H9 (cell line): ENCODE results near the gene PRSS27. TPM values are rescaled to one million over a fixed set of nuclear protein-coding genes. Genes with fewer than 3 reads are reported as not detected.
"Not testable (repeated sequence)": the region's sequence is repeated elsewhere in the genome, so short reads cannot be mapped to it uniquely, and the experiment has no call there.

ENCODE experiments used
- DNase-seq: peaks from one replicate; pipeline ENCODE4 v3.0.0-alpha.2; 2017
- H2AFZ ChIP-seq: one replicate; pipeline ENCODE4 v1.6.1; 2013; ENCODE audit warnings: mild to moderate bottlenecking, low read length, control low read depth, moderate library complexity
- H2AK5ac ChIP-seq: 2 replicates; pipeline ENCODE4 v1.6.1; 2013; ENCODE audit warnings: low read length, control low read depth, mixed read lengths; ENCODE audit not compliant: insufficient read length
- H2BK120ac ChIP-seq: one replicate; pipeline ENCODE4 v1.6.1; 2013; ENCODE audit warnings: low read depth, mild to moderate bottlenecking, low read length, control low read depth, inconsistent platforms; ENCODE audit not compliant: poor library complexity, severe bottlenecking
- H2BK12ac ChIP-seq: 2 replicates; pipeline ENCODE4 v1.6.1; 2013; ENCODE audit warnings: low read length, control low read depth, mixed read lengths, low read depth; ENCODE audit not compliant: insufficient read length
- H2BK15ac ChIP-seq: 2 replicates; pipeline ENCODE4 v1.6.1; 2013; ENCODE audit warnings: low read depth, low read length, control low read depth
- H2BK20ac ChIP-seq: one replicate; pipeline ENCODE4 v1.6.1; 2013; ENCODE audit warnings: low read depth, mild to moderate bottlenecking, low read length, control low read depth, inconsistent platforms; ENCODE audit not compliant: poor library complexity, severe bottlenecking
- H2BK5ac ChIP-seq: 2 replicates; pipeline ENCODE4 v1.6.1; 2013; ENCODE audit warnings: low read length, control low read depth, mixed read lengths; ENCODE audit not compliant: insufficient read length
- H3K14ac ChIP-seq: 2 replicates; pipeline ENCODE4 v1.6.1; 2013; ENCODE audit warnings: low read length, control low read depth; ENCODE audit not compliant: insufficient read depth
- H3K18ac ChIP-seq: 2 replicates; pipeline ENCODE4 v1.6.1; 2013; ENCODE audit warnings: low read depth, mild to moderate bottlenecking, mixed read lengths, low read length, control low read depth; ENCODE audit not compliant: insufficient read length
- H3K23ac ChIP-seq: 2 replicates; pipeline ENCODE4 v1.6.1; 2013; ENCODE audit warnings: low read length, control low read depth, mixed read lengths, low read depth; ENCODE audit not compliant: insufficient read length
- H3K23me2 ChIP-seq: 2 replicates; pipeline ENCODE4 v1.6.1; 2013; ENCODE audit warnings: low read depth, mild to moderate bottlenecking, mixed read lengths, low read length, control low read depth; ENCODE audit not compliant: insufficient read length, poor library complexity, severe bottlenecking
- H3K27ac ChIP-seq: 2 replicates; pipeline ENCODE4 v1.5.1; 2013; ENCODE audit warnings: low read length, control low read depth, mixed read lengths, low read depth; ENCODE audit not compliant: insufficient read length
- H3K27me3 ChIP-seq: 2 replicates; pipeline ENCODE4 v1.6.1; 2013; ENCODE audit warnings: low read length, control low read depth, inconsistent platforms; ENCODE audit not compliant: insufficient read depth
- H3K4ac ChIP-seq: 2 replicates; pipeline ENCODE4 v1.6.1; 2013; ENCODE audit warnings: low read depth, mild to moderate bottlenecking, control low read depth, inconsistent platforms, low read length, moderate library complexity
- H3K4me1 ChIP-seq: 2 replicates; pipeline ENCODE4 v1.6.1; 2013; ENCODE audit warnings: low read length, control low read depth, inconsistent platforms; ENCODE audit not compliant: insufficient read depth
- H3K4me2 ChIP-seq: 2 replicates; pipeline ENCODE4 v1.6.1; 2013; ENCODE audit warnings: low read length, control low read depth, mixed read lengths; ENCODE audit not compliant: insufficient read length, insufficient read depth
- H3K56ac ChIP-seq: 2 replicates; pipeline ENCODE4 v1.6.1; 2013; ENCODE audit warnings: low read depth, mild to moderate bottlenecking, mixed read lengths, low read length, control low read depth; ENCODE audit not compliant: insufficient read length
- H3K79me1 ChIP-seq: 2 replicates; pipeline ENCODE4 v1.6.1; 2013; ENCODE audit warnings: low read depth, mild to moderate bottlenecking, moderate library complexity, low read length, control low read depth, inconsistent platforms; ENCODE audit not compliant: insufficient read depth, poor library complexity, severe bottlenecking
- H3K79me2 ChIP-seq: 2 replicates; pipeline ENCODE4 v1.6.1; 2013; ENCODE audit warnings: low read length, control low read depth, inconsistent platforms; ENCODE audit not compliant: insufficient read depth
- H3K9ac ChIP-seq: 2 replicates; pipeline ENCODE4 v1.6.1; 2013; ENCODE audit warnings: low read length, control low read depth, mixed read lengths; ENCODE audit not compliant: insufficient read length; ENCODE audit errors: extremely low read depth
- H3K9me3 ChIP-seq: one replicate; pipeline ENCODE4 v1.6.1; 2013; ENCODE audit warnings: low read depth, low read length, inconsistent platforms; ENCODE audit not compliant: control insufficient read depth
- H3T11ph ChIP-seq: one replicate; pipeline ENCODE4 v1.6.1; 2013; ENCODE audit warnings: mild to moderate bottlenecking, low read length, control low read depth, inconsistent platforms
- H4K20me1 ChIP-seq: one replicate; pipeline ENCODE4 v1.6.1; 2013; ENCODE audit not compliant: control insufficient read depth, insufficient read length, insufficient read depth
- H4K5ac ChIP-seq: 2 replicates; pipeline ENCODE4 v1.6.1; 2013; ENCODE audit warnings: low read depth, mild to moderate bottlenecking, mixed read lengths, low read length, control low read depth; ENCODE audit not compliant: insufficient read length
- H4K8ac ChIP-seq: replicated peaks from 2 replicates; pipeline ENCODE4 v1.6.1; 2013; ENCODE audit warnings: low read length, control low read depth, mixed read lengths, low read depth; ENCODE audit not compliant: insufficient read length
- H4K91ac ChIP-seq: 2 replicates; pipeline ENCODE4 v1.6.1; 2013; ENCODE audit warnings: low read depth, mild to moderate bottlenecking, moderate library complexity, mixed read lengths, low read length, control low read depth; ENCODE audit not compliant: insufficient read length
- H3K27ac Mint-ChIP-seq, 3 experiments: 2 replicates in 2 of 3; 3 replicates in 1 of 3; pipeline ENCODE4 v1.8.0; 2020 to 2021; ENCODE audit warnings: mixed read lengths in 3 of 3, mild to moderate bottlenecking in 1 of 3, moderate library complexity in 1 of 3
- H3K27me3 Mint-ChIP-seq: 2 replicates; pipeline ENCODE4 v1.8.0; 2021; ENCODE audit warnings: low read depth, mild to moderate bottlenecking, moderate library complexity, mixed read lengths
- H3K36me3 Mint-ChIP-seq, 3 experiments: 2 replicates in 2 of 3; 3 replicates in 1 of 3; pipeline ENCODE4 v1.8.0; 2020 to 2021; ENCODE audit warnings: low read depth in 3 of 3, mixed read lengths in 3 of 3; ENCODE audit not compliant: insufficient read depth in 1 of 3
- H3K4me1 Mint-ChIP-seq, 2 experiments: 2 replicates each; pipeline ENCODE4 v1.8.0; 2020; ENCODE audit warnings: mixed read lengths in 2 of 2
- H3K4me3 Mint-ChIP-seq, 2 experiments: 2 replicates in 1 of 2; 3 replicates in 1 of 2; pipeline ENCODE4 v1.8.0; 2020 to 2021; ENCODE audit warnings: mild to moderate bottlenecking in 2 of 2, mixed read lengths in 2 of 2, moderate library complexity in 1 of 2
- H3K9me3 Mint-ChIP-seq, 2 experiments: 2 replicates in 1 of 2; 3 replicates in 1 of 2; pipeline ENCODE4 v1.8.0; 2020; ENCODE audit warnings: mild to moderate bottlenecking in 2 of 2, mixed read lengths in 2 of 2, moderate library complexity in 1 of 2
- WGBS: extraction: QIAGEN DNeasy Blood & Tissue Kit; methylation state at CpG from one replicate; pipeline ENCODE4 v1.1.7; 2013; ENCODE audit warnings: missing lambda C conversion rate, low lambda C conversion rate, mixed read lengths; ENCODE audit not compliant: insufficient read length; ENCODE audit errors: extremely low coverage; 5-methylcytosine and 5-hydroxymethylcytosine counted together
- total RNA-seq: library from RNA; stranded (reverse); gene quantifications from 2 replicates; pipeline ENCODE4 v1.2.1, GENCODE V29; 2021
- TF ChIP-seq, protein P1 (sequence below): fragments of 200-600 bp; sonication (generic); conservative IDR thresholded peaks from 3 replicates; pipeline ENCODE4 v1.8.0; 2021; ENCODE audit warnings: antibody characterized with exemption, mild to moderate bottlenecking

Gene PRSS27
- total RNA-seq, 1 experiment from 2014 or later, result 5.0 TPM

DNA sequence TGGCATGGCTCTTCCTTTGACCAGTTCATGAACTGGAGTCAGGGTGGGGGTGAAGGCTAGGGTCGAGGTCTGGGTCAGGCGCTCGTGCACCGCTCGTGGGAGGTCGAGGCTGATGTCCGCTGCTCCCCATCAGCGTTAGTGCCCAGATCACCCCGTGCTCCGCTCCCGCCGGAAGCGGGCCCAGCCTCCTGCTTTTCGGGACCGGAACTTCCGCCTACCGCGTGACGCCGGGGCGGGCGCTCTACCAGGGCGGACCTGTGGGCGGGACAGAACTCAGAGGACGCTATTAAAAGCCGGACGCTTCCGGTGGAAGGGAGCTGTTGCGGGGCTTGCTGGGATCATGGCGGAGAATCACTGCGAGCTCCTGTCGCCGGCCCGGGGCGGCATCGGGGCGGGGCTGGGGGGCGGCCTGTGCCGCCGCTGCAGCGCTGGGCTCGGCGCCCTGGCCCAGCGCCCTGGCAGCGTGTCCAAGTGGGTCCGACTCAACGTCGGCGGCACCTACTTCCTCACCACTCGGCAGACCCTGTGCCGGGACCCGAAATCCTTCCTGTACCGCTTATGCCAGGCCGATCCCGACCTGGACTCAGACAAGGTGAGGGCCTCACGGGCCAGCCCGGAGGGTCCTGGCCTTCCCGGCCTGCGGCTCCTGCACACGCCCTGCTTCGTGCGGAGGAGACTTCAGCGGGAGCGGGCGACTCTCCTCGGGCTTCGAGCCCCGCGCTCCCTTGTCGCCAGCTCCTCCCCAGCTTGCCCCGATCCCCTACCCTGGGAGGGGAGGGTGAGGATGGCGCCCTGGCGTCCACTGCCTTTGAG is 37.6 kb downstream of the PRSS27 start, which contains the start of gene KCTD5:
TSS of gene KCTD5 (plus strand) at position 315 of the 813 bp plus-strand sequence. CDS start at position 341, 26 bp downstream.
- Histone ChIP-seq H2AFZ (no peak within 1 kb of the TSS), H4K5ac (no peak within 1 kb of the TSS), H2BK120ac (no peak within 1 kb of the TSS), H4K20me1 (no peaks in the 10 kb centered on the region), H3K4me1 (no peaks in the 10 kb centered on the region), H2AK5ac (no peak within 1 kb of the TSS), H3K14ac (peak within 1 kb of the TSS; percentile 74), H3T11ph (no peak within 1 kb of the TSS), H3K79me2 (peaks cover 4% of the 10 kb centered on the region; the same call in 1 of the 2 replicates), H3K56ac (no peak within 1 kb of the TSS), H3K9ac (peak within 1 kb of the TSS; percentile 95), H3K23ac (no peak within 1 kb of the TSS), H3K27ac (no peak within 1 kb of the TSS), H2BK15ac (no peak within 1 kb of the TSS), H3K4me2 (peak within 1 kb of the TSS; percentile 65), H2BK20ac (no peak within 1 kb of the TSS), H2BK5ac (no peak within 1 kb of the TSS), H2BK12ac (no peak within 1 kb of the TSS), H3K4ac (no peak within 1 kb of the TSS), H4K91ac (no peak within 1 kb of the TSS), H4K8ac (no peak within 1 kb of the TSS), H3K23me2 (peaks cover 6% of the 10 kb centered on the region), H3K79me1 (no peaks in the 10 kb centered on the region), H3K9me3 (no peaks in the 10 kb centered on the region), H3K27me3 (no peaks in the 10 kb centered on the region), H3K18ac (no peak within 1 kb of the TSS)
- peaks cover 2 to 6% of the 10 kb centered on the region in 2 experiments; a peak in 3 of 4 replicates for H3K4me1 Mint-ChIP-seq
- DNase-seq, result peak; percentile 95
- H3K36me3 Mint-ChIP-seq, result peaks cover 0 to 11% (median 10%) of the 10 kb centered on the region in 3 experiments; a peak in 4 of 7 replicates
- peak within 1 kb of the TSS; percentile 95 to 99 for H3K4me3 Mint-ChIP-seq
- TF ChIP-seq, protein P1, sequence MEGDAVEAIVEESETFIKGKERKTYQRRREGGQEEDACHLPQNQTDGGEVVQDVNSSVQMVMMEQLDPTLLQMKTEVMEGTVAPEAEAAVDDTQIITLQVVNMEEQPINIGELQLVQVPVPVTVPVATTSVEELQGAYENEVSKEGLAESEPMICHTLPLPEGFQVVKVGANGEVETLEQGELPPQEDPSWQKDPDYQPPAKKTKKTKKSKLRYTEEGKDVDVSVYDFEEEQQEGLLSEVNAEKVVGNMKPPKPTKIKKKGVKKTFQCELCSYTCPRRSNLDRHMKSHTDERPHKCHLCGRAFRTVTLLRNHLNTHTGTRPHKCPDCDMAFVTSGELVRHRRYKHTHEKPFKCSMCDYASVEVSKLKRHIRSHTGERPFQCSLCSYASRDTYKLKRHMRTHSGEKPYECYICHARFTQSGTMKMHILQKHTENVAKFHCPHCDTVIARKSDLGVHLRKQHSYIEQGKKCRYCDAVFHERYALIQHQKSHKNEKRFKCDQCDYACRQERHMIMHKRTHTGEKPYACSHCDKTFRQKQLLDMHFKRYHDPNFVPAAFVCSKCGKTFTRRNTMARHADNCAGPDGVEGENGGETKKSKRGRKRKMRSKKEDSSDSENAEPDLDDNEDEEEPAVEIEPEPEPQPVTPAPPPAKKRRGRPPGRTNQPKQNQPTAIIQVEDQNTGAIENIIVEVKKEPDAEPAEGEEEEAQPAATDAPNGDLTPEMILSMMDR, result no peak
- peak within 1 kb of the TSS; percentile 95 to 97 (median 97) for H3K27ac Mint-ChIP-seq
- no peaks in the 10 kb centered on the region; the same call in 1 of the 2 replicates for H3K27me3 Mint-ChIP-seq
- no CpG with 5 or more reads among the region's 73 CpGs for WGBS
- peaks cover 0 to 3% of the 10 kb centered on the region in 2 experiments; a peak in 3 of 5 replicates for H3K9me3 Mint-ChIP-seq

DNA sequence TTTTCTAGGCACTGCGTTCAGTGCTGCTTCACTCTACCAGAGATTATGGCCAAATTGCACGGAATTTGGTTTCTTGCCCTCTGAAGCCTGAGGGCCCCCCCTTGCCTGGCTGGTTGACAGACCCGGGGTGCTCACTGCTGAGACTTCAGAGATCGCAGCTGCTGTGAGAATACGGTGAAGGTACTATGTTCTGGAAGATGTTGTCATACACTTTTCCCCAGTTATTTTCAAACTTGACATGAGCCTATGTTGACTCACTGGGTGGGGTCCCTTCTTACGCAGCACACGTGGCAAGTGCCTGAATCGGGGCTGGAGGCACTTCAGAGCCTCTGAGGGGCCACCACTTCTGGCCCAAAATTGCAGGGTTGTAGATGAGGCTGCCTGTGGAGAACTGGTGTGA is 39.7 kb downstream of the PRSS27 start:
- not testable (repeated sequence) for H3K79me1 ChIP-seq, H3K56ac ChIP-seq, H3K14ac ChIP-seq, DNase-seq, H2AFZ ChIP-seq, H3K4me2 ChIP-seq, H3K27me3 Mint-ChIP-seq, H4K5ac ChIP-seq, H3K9me3 ChIP-seq, H3K4ac ChIP-seq, H4K91ac ChIP-seq, H3T11ph ChIP-seq, H3K27ac Mint-ChIP-seq, H3K23me2 ChIP-seq, H3K79me2 ChIP-seq, H3K9me3 Mint-ChIP-seq, H2BK20ac ChIP-seq, H3K27me3 ChIP-seq, H2BK12ac ChIP-seq, H3K23ac ChIP-seq, H2BK120ac ChIP-seq, H3K18ac ChIP-seq, H4K8ac ChIP-seq, H2BK15ac ChIP-seq, H3K4me1 Mint-ChIP-seq, H2BK5ac ChIP-seq, H3K27ac ChIP-seq, H2AK5ac ChIP-seq, H3K4me1 ChIP-seq, H3K9ac ChIP-seq, H4K20me1 ChIP-seq
- no CpG with 5 or more reads among the region's 8 CpGs for WGBS
- peaks cover 0 to 11% (median 10%) of the 10 kb centered on the region in 3 experiments; a peak in 4 of 7 replicates for H3K36me3 Mint-ChIP-seq
- H3K4me3 Mint-ChIP-seq, result peak overlapping the region in 1 of 2 experiments; percentile 14; a peak in 3 of 5 replicates
